Measurements from ENCODE around the gene PAM. TPM values are rescaled to one million over a fixed set of nuclear protein-coding genes. Genes with fewer than 3 reads are reported as not detected.

PAM gene
- total RNA-seq, 2 experiments from 2014 or later: not detected

DNA sequence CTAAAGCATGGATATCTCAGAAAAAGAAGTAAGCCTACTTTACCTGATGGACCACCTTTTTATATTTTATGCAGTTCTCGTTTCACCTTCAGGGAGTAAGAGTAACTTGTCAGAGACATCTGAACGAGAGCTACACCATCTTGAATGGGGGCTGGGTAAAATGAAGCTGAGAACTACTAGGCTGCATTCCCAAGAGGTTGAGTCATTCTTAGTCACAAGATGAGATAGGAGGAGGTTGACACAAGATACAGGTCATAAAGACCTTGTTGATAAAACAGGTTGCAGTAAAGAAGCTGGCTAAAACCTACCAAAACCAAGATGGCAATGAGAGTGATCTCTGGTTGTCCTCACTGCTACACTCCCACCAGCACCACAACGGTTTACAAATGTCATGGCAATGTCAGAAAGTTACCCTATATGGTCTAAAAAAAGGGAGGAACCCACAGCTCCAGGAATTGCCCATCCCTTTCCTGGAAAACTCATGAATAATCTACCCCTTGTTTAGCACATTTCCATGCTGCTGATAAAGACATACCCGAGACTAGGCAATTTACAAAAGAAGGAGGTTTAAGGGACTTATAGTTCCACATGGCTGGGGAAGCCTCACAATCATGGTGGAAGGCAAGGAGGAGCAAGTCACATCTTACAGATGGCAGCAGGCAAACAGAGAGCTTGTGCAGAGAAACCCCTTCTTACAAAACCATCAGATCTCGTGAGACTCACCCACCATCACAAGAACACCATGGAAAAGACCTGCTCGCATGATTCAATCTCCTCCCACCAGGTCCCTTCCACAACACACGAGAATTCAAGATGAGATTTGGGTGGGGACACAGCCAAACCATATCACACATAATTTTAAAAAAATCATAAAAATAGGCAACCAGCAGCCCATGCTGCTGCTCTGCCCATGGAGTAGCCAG lies 302.4 kb downstream of the PAM start:
- Histone ChIP-seq H3K4me2 (ENCODE audit: low read length) (no peak overlapping the region), H3K4me3 (ENCODE audit: low read depth, low read length, poor library complexity, severe bottlenecking) (no peak overlapping the region), H3K79me2 (ENCODE audit: insufficient read depth, low read depth, low read length) (no peaks in the 10 kb centered on the region), H3K36me3 (ENCODE audit: insufficient read depth, low read length) (no peaks in the 10 kb centered on the region), H2AFZ (ENCODE audit: low read length) (no peak overlapping the region), H3K4me1 (ENCODE audit: insufficient read depth, low read length, poor library complexity, severe bottlenecking) (no peaks in the 10 kb centered on the region), H3K27ac (ENCODE audit: low read depth, low read length, poor library complexity, severe bottlenecking) (no peak overlapping the region), H4K20me1 (ENCODE audit: insufficient read depth, low read length) (no peaks in the 10 kb centered on the region), H3K9me2 (ENCODE audit: insufficient read depth, low read length) (no peaks in the 10 kb centered on the region), H3K9me3 (ENCODE audit: low read length) (no peaks in the 10 kb centered on the region)
- intact Hi-C loops (cut with micrococcal nuclease; ENCODE audit: unreplicated experiment): no loop called here
- ChIA-PET CTCF (ENCODE audit: unreplicated experiment) (no interaction called here), POLR2A (no interaction called here)
- BruUV-seq (replicated peaks): no TSS peak
- TF ChIP-seq, protein P1, sequence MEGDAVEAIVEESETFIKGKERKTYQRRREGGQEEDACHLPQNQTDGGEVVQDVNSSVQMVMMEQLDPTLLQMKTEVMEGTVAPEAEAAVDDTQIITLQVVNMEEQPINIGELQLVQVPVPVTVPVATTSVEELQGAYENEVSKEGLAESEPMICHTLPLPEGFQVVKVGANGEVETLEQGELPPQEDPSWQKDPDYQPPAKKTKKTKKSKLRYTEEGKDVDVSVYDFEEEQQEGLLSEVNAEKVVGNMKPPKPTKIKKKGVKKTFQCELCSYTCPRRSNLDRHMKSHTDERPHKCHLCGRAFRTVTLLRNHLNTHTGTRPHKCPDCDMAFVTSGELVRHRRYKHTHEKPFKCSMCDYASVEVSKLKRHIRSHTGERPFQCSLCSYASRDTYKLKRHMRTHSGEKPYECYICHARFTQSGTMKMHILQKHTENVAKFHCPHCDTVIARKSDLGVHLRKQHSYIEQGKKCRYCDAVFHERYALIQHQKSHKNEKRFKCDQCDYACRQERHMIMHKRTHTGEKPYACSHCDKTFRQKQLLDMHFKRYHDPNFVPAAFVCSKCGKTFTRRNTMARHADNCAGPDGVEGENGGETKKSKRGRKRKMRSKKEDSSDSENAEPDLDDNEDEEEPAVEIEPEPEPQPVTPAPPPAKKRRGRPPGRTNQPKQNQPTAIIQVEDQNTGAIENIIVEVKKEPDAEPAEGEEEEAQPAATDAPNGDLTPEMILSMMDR (conservative IDR thresholded peaks at IDR 0.05; ENCODE audit: low read length): no peak
- TF ChIP-seq EZH2phosphoT487 (IDR thresholded peaks at IDR 0.05; ENCODE audit: borderline replicate concordance, low read depth, low read length): no peak
- DNase-seq (ENCODE audit: low spot score): no peak

DNA sequence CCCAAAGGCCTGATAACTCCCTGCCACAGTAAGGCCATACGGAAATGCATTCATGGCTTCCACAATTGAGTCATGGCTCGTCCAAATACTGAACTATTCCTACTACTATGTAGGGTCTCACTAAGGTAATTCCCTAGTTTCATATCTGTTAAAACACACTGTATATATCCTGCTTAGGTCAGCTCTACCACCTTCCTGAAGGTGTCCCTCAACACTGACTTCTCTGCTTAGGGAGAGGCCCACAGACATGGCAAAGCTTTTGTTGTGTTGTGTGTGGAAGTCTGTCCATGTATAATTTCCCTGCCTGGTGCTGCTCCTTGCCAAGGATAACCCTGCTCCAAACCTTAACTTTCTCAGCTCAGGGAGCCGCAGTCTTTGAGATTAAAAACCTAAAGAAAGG lies 304.4 kb downstream of the PAM start:
- no peak overlapping the region for H3K27ac ChIP-seq (ENCODE audit: low read depth, low read length, poor library complexity, severe bottlenecking)
- no peak for DNase-seq (ENCODE audit: low spot score)
- no peak overlapping the region for H2AFZ ChIP-seq (ENCODE audit: low read length)
- no peaks in the 10 kb centered on the region for H3K4me1 ChIP-seq (ENCODE audit: insufficient read depth, low read length, poor library complexity, severe bottlenecking)
- no peaks in the 10 kb centered on the region for H3K36me3 ChIP-seq (ENCODE audit: insufficient read depth, low read length)
- intact Hi-C loops (cut with micrococcal nuclease; ENCODE audit: unreplicated experiment): no loop called here
- POLR2A ChIA-PET: no interaction called here
- H3K9me2 ChIP-seq (ENCODE audit: insufficient read depth, low read length): no peaks in the 10 kb centered on the region
- H3K9me3 ChIP-seq (ENCODE audit: low read length): no peaks in the 10 kb centered on the region
- BruUV-seq (replicated peaks): no TSS peak
- H4K20me1 ChIP-seq (ENCODE audit: insufficient read depth, low read length): no peaks in the 10 kb centered on the region
- no peaks in the 10 kb centered on the region for H3K79me2 ChIP-seq (ENCODE audit: insufficient read depth, low read depth, low read length)
- H3K4me2 ChIP-seq (ENCODE audit: low read length): no peak overlapping the region
- no peak overlapping the region for H3K4me3 ChIP-seq (ENCODE audit: low read depth, low read length, poor library complexity, severe bottlenecking)
- no peak for TF ChIP-seq EZH2phosphoT487 (IDR thresholded peaks at IDR 0.05; ENCODE audit: borderline replicate concordance, low read depth, low read length)
- TF ChIP-seq, protein P1 (conservative IDR thresholded peaks at IDR 0.05; ENCODE audit: low read length): no peak
- CTCF ChIA-PET (ENCODE audit: unreplicated experiment): no interaction called here

DNA sequence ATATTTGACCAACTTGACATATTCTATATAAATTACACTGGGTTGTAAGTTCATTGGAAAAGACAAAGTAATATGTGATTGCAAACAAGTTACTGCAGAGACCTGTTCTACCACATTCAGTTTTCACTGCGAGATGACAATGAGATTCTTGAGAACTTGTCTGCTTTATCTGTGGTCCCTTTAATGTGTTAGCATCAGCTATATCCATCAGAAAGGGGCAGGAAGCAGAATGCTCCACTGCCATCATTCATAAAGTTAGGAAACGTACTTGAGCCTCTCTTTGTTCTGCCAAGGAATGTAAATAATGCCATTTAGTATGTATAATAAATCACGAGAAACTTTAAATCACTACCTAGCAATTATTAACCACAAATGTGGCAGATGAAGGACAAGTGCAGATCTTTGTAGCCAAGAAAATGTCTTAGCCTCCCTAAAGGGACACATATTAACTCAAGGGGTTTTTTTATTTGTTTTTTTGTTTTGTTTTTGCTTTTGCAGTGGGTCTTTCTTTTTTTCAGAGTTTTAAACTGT lies 305.4 kb downstream of the PAM start:
- Histone ChIP-seq H3K9me2 (ENCODE audit: insufficient read depth, low read length) (no peaks in the 10 kb centered on the region), H3K4me3 (ENCODE audit: low read depth, low read length, poor library complexity, severe bottlenecking) (no peak overlapping the region), H3K27ac (ENCODE audit: low read depth, low read length, poor library complexity, severe bottlenecking) (no peak overlapping the region), H2AFZ (ENCODE audit: low read length) (no peak overlapping the region), H3K79me2 (ENCODE audit: insufficient read depth, low read depth, low read length) (no peaks in the 10 kb centered on the region), H3K9me3 (ENCODE audit: low read length) (no peaks in the 10 kb centered on the region), H3K36me3 (ENCODE audit: insufficient read depth, low read length) (no peaks in the 10 kb centered on the region), H3K4me1 (ENCODE audit: insufficient read depth, low read length, poor library complexity, severe bottlenecking) (no peaks in the 10 kb centered on the region), H3K4me2 (ENCODE audit: low read length) (no peak overlapping the region), H4K20me1 (ENCODE audit: insufficient read depth, low read length) (no peaks in the 10 kb centered on the region)
- ChIA-PET CTCF (ENCODE audit: unreplicated experiment) (no interaction called here), POLR2A (no interaction called here)
- no TSS peak for BruUV-seq (replicated peaks)
- no peak for DNase-seq (ENCODE audit: low spot score)
- intact Hi-C loops (cut with micrococcal nuclease; ENCODE audit: unreplicated experiment): no loop called here
- TF ChIP-seq EZH2phosphoT487 (IDR thresholded peaks at IDR 0.05; ENCODE audit: borderline replicate concordance, low read depth, low read length): no peak
- TF ChIP-seq, protein P1 (conservative IDR thresholded peaks at IDR 0.05; ENCODE audit: low read length): no peak

Data from OCI-LY7 (cell line).